Measurements from ENCODE around the gene VEPH1. TPM values are rescaled to one million over a fixed set of nuclear protein-coding genes. Genes with fewer than 3 reads are reported as not detected.

Gene VEPH1
- total and polyA plus RNA-seq, 9 of the 15 experiments (the other 6 are each of a cell fraction or from before 2014, with no cell fraction given) = 4.5 to 15.6 (median 5.8) TPM

- TF ChIP-seq LCOR (CRISPR knock-in tag; IDR thresholded peaks at IDR 0.05) = peak; percentile 51; the same call in 1 of the 2 replicates
- 0 out of 4 replicates have a peak, but pooled peaks of 1 of the 2 experiments have one; percentile 33 for TF ChIP-seq ARNT (IDR thresholded peaks at IDR 0.05)
- no peak for TF ChIP-seq BCOR (IDR thresholded peaks at IDR 0.05)
- 0 out of 2 replicates have a peak, but pooled peaks have one; percentile 45 for TF ChIP-seq ZNF24 (IDR thresholded peaks at IDR 0.05)
- no peak for TF ChIP-seq ZNF75A (CRISPR knock-in tag; IDR thresholded peaks at IDR 0.05)
- TF ChIP-seq ZNF766 (CRISPR knock-in tag; conservative IDR thresholded peaks at IDR 0.05) = peak; percentile 6; the same call in 1 of the 2 replicates
- TF ChIP-seq EP300 (IDR thresholded peaks at IDR 0.05; ENCODE audit: low read length) = peak; percentile 9; the same call in 1 of the 2 replicates
- TF ChIP-seq ELF2 (CRISPR knock-in tag; IDR thresholded peaks at IDR 0.05) = no peak
- TF ChIP-seq ZKSCAN1 (IDR thresholded peaks at IDR 0.05; ENCODE audit: low read depth, low read length) = no peak
- TF ChIP-seq GABPB2 (CRISPR knock-in tag; conservative IDR thresholded peaks at IDR 0.05) = no peak
- TF ChIP-seq C11orf30 (IDR thresholded peaks at IDR 0.05; ENCODE audit: low read depth) = peak; percentile 65
- no peak for TF ChIP-seq CBX1 (IDR thresholded peaks at IDR 0.05; ENCODE audit: low read depth)
- TF ChIP-seq SLC30A9 (CRISPR knock-in tag; IDR thresholded peaks at IDR 0.05) = no peak
- TF ChIP-seq, protein P1, sequence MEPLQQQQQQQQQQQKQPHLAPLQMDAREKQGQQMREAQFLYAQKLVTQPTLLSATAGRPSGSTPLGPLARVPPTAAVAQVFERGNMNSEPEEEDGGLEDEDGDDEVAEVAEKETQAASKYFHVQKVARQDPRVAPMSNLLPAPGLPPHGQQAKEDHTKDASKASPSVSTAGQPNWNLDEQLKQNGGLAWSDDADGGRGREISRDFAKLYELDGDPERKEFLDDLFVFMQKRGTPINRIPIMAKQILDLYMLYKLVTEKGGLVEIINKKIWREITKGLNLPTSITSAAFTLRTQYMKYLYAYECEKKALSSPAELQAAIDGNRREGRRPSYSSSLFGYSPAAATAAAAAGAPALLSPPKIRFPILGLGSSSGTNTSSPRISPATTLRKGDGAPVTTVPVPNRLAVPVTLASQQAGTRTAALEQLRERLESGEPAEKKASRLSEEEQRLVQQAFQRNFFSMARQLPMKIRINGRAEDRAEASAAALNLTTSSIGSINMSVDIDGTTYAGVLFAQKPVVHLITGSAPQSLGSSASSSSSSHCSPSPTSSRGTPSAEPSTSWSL (CRISPR knock-in tag; IDR thresholded peaks at IDR 0.05; ENCODE audit: borderline replicate concordance) = no peak
- TF ChIP-seq RAD21 (CRISPR knock-in tag; conservative IDR thresholded peaks at IDR 0.05 in 1 of 2, IDR thresholded peaks at IDR 0.05 in 1 of 2) = peak; percentile 92
- peak; percentile 35; the same call in 1 of the 2 replicates for TF ChIP-seq JUND (IDR thresholded peaks at IDR 0.05; ENCODE audit: borderline replicate concordance, low read depth, low read length)
- TF ChIP-seq JUND (tag; IDR thresholded peaks at IDR 0.05; ENCODE audit: borderline replicate concordance, low read depth, low read length) = no peak; the same call in 2 of the 3 replicates
- TF ChIP-seq USF1 (CRISPR knock-in tag; IDR thresholded peaks at IDR 0.05) = no peak
- no peak for TF ChIP-seq XRCC3 (IDR thresholded peaks at IDR 0.05)
- peak; percentile 32; the same call in 1 of the 2 replicates for TF ChIP-seq MAFF (IDR thresholded peaks at IDR 0.05; ENCODE audit: low read length)
- TF ChIP-seq, protein P2, sequence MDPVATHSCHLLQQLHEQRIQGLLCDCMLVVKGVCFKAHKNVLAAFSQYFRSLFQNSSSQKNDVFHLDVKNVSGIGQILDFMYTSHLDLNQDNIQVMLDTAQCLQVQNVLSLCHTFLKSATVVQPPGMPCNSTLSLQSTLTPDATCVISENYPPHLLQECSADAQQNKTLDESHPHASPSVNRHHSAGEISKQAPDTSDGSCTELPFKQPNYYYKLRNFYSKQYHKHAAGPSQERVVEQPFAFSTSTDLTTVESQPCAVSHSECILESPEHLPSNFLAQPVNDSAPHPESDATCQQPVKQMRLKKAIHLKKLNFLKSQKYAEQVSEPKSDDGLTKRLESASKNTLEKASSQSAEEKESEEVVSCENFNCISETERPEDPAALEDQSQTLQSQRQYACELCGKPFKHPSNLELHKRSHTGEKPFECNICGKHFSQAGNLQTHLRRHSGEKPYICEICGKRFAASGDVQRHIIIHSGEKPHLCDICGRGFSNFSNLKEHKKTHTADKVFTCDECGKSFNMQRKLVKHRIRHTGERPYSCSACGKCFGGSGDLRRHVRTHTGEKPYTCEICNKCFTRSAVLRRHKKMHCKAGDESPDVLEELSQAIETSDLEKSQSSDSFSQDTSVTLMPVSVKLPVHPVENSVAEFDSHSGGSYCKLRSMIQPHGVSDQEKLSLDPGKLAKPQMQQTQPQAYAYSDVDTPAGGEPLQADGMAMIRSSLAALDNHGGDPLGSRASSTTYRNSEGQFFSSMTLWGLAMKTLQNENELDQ (CRISPR knock-in tag; IDR thresholded peaks at IDR 0.05; ENCODE audit: borderline replicate concordance) = no peak
- TF ChIP-seq CC2D1A (IDR thresholded peaks at IDR 0.05) = peak; percentile 18; the same call in 1 of the 2 replicates
- TF ChIP-seq ZNF584 (CRISPR knock-in tag; IDR thresholded peaks at IDR 0.05; ENCODE audit: low read depth) = 0 out of 2 replicates have a peak, but pooled peaks have one; percentile 47
- TF ChIP-seq BCL6 (CRISPR knock-in tag; IDR thresholded peaks at IDR 0.05) = no peak
- no peak for TF ChIP-seq FOXA3 (CRISPR knock-in tag; conservative IDR thresholded peaks at IDR 0.05 in 1 of 2, IDR thresholded peaks at IDR 0.05 in 1 of 2)
- TF ChIP-seq POLR2H (tag; IDR thresholded peaks at IDR 0.05; ENCODE audit: low read depth) = peak; percentile 74
Measured at GRCh38 chr3:157532529-157533297, 29.5 kb upstream of the VEPH1 start (continued).
